Measurements from ENCODE around the gene PSMA6. TPM values are rescaled to one million over a fixed set of nuclear protein-coding genes. Genes with fewer than 3 reads are reported as not detected.

PSMA6 gene
- polyA plus RNA-seq, 2 of the 4 experiments (the other 2 are of a cell fraction) = 369 to 395 TPM

DNA sequence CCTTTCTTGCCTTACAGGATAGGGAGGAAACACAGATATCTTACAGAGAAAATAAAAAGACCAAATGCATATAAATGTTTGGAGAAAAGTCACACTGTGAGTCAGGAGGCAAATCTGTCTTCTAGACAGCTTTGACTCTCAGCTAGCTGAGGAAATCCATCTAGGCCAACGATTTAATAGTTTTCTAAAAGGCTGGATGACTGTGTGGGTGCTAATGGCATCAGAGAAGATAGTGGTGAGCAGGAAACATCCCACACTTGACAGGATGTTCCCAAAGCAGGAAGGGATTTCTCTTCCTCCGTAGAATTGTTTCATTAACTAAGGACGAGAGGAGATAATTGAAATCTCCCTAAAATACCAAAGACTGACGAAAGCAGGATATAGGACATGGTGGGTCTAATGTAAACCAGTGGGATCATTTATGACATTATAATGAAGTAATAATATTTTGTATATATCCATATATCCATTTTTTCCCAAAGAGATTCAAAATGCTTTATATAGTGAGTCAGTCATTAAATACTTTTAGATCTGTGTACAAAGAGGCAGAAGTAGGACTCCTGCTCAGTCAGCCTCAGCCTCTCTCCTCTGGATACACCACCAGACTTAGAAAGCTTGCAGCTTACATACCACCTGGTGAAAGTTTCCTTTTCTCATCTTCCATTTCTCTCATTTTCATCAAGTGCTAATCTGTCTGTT lies 44.3 kb upstream of the PSMA6 start:
- Histone ChIP-seq H3K4me3 (no peak overlapping the region), H3K4me2 (no peak overlapping the region), H3K4me1 (no peaks in the 10 kb centered on the region), H3K9me3 (no peaks in the 10 kb centered on the region), H3K27ac (no peak overlapping the region)
- 66% methylated on average over 4 of the region's 4 CpGs for WGBS (ENCODE audit: missing lambda C conversion rate)
- ChIA-PET CTCF (interaction anchor here (1.0 kb wide), 1 partner anchor 18 kb away, joined by 4 read pairs; no protein-coding TSS in a partner anchor), POLR2A (no interaction called here)
- DNase-seq (ENCODE audit: low read depth in 1 of 2, low spot score in 1 of 2) = no peak
- TF ChIP-seq HDAC2 (IDR thresholded peaks at IDR 0.05) = no peak
- no peak for TF ChIP-seq CHD4 (IDR thresholded peaks at IDR 0.05; ENCODE audit: borderline replicate concordance)
- TF ChIP-seq, protein P1, sequence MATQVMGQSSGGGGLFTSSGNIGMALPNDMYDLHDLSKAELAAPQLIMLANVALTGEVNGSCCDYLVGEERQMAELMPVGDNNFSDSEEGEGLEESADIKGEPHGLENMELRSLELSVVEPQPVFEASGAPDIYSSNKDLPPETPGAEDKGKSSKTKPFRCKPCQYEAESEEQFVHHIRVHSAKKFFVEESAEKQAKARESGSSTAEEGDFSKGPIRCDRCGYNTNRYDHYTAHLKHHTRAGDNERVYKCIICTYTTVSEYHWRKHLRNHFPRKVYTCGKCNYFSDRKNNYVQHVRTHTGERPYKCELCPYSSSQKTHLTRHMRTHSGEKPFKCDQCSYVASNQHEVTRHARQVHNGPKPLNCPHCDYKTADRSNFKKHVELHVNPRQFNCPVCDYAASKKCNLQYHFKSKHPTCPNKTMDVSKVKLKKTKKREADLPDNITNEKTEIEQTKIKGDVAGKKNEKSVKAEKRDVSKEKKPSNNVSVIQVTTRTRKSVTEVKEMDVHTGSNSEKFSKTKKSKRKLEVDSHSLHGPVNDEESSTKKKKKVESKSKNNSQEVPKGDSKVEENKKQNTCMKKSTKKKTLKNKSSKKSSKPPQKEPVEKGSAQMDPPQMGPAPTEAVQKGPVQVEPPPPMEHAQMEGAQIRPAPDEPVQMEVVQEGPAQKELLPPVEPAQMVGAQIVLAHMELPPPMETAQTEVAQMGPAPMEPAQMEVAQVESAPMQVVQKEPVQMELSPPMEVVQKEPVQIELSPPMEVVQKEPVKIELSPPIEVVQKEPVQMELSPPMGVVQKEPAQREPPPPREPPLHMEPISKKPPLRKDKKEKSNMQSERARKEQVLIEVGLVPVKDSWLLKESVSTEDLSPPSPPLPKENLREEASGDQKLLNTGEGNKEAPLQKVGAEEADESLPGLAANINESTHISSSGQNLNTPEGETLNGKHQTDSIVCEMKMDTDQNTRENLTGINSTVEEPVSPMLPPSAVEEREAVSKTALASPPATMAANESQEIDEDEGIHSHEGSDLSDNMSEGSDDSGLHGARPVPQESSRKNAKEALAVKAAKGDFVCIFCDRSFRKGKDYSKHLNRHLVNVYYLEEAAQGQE (IDR thresholded peaks at IDR 0.05) = no peak
- no peak for TF ChIP-seq EHMT2 (IDR thresholded peaks at IDR 0.05; ENCODE audit: low read depth)
- TF ChIP-seq ESRRA (IDR thresholded peaks at IDR 0.05; ENCODE audit: borderline replicate concordance, low read length) = no peak
- TF ChIP-seq RCOR1 (IDR thresholded peaks at IDR 0.05; ENCODE audit: low read depth, low read length) = no peak
- no peak for TF ChIP-seq CBX8 (IDR thresholded peaks at IDR 0.05)
- TF ChIP-seq RARB (CRISPR knock-in tag; IDR thresholded peaks at IDR 0.05) = no peak
- no peak for TF ChIP-seq POLR2AphosphoS2 (conservative IDR thresholded peaks at IDR 0.05; ENCODE audit: low read length)
- TF ChIP-seq ZFP36 (IDR thresholded peaks at IDR 0.05; ENCODE audit: borderline replicate concordance, partially characterized antibody) = no peak
- TF ChIP-seq, protein P2, sequence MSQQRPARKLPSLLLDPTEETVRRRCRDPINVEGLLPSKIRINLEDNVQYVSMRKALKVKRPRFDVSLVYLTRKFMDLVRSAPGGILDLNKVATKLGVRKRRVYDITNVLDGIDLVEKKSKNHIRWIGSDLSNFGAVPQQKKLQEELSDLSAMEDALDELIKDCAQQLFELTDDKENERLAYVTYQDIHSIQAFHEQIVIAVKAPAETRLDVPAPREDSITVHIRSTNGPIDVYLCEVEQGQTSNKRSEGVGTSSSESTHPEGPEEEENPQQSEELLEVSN (IDR thresholded peaks at IDR 0.05; ENCODE audit: borderline replicate concordance, low read depth) = no peak
- TF ChIP-seq, protein P3, sequence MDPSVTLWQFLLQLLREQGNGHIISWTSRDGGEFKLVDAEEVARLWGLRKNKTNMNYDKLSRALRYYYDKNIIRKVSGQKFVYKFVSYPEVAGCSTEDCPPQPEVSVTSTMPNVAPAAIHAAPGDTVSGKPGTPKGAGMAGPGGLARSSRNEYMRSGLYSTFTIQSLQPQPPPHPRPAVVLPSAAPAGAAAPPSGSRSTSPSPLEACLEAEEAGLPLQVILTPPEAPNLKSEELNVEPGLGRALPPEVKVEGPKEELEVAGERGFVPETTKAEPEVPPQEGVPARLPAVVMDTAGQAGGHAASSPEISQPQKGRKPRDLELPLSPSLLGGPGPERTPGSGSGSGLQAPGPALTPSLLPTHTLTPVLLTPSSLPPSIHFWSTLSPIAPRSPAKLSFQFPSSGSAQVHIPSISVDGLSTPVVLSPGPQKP (IDR thresholded peaks at IDR 0.05; ENCODE audit: low read depth, low read length) = no peak
- TF ChIP-seq BHLHE40 (IDR thresholded peaks at IDR 0.05; ENCODE audit: low read depth, low read length) = no peak
- TF ChIP-seq RAD21 (conservative IDR thresholded peaks at IDR 0.05 in 1 of 2, IDR thresholded peaks at IDR 0.05 in 1 of 2) = no peak
- TF ChIP-seq TP53 (CRISPR knock-in tag; IDR thresholded peaks at IDR 0.05) = no peak
- no peak for TF ChIP-seq HEYL (CRISPR knock-in tag; IDR thresholded peaks at IDR 0.05)
- TF ChIP-seq HOXA7 (CRISPR knock-in tag; IDR thresholded peaks at IDR 0.05) = no peak
- no peak for TF ChIP-seq FOSB (CRISPR knock-in tag; IDR thresholded peaks at IDR 0.05)
- TF ChIP-seq GATA3 (IDR thresholded peaks at IDR 0.05; ENCODE audit: borderline replicate concordance) = no peak
- no peak for ATAC-seq
- FAIRE-seq = no peak

DNA sequence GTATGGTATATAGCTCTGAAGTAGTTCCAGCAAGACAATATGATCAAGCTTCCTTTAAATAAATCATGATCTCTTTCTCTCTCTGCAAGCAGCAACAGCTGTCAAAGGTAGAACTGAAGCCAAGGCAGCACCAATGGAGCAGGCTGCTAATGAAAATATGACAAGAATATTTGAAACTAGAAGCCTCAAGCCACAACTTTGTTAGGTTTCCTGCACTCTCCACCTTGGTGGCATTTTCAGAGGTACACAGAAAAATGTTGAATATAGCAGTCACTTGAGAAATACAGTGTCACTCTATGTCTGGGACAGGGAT lies 43.8 kb upstream of the PSMA6 start:
- TF ChIP-seq, protein P4, sequence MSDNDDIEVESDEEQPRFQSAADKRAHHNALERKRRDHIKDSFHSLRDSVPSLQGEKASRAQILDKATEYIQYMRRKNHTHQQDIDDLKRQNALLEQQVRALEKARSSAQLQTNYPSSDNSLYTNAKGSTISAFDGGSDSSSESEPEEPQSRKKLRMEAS (IDR thresholded peaks at IDR 0.05) = no peak
- TF ChIP-seq PHF8 (IDR thresholded peaks at IDR 0.05; ENCODE audit: borderline replicate concordance, low read depth) = no peak
- no peak for TF ChIP-seq ZC3H11A (IDR thresholded peaks at IDR 0.05)
- TF ChIP-seq GATA3 (IDR thresholded peaks at IDR 0.05; ENCODE audit: borderline replicate concordance) = no peak
- no peak for TF ChIP-seq HOXB13 (CRISPR knock-in tag; IDR thresholded peaks at IDR 0.05; ENCODE audit: low read depth)
- TF ChIP-seq MAZ (IDR thresholded peaks at IDR 0.05; ENCODE audit: borderline replicate concordance, low read depth, low read length) = no peak
- TF ChIP-seq NFE2L2 (conservative IDR thresholded peaks at IDR 0.05; ENCODE audit: low read length) = no peak
- TF ChIP-seq CBX8 (IDR thresholded peaks at IDR 0.05) = no peak
- TF ChIP-seq BHLHE40 (IDR thresholded peaks at IDR 0.05; ENCODE audit: low read depth, low read length) = no peak
- TF ChIP-seq RARB (CRISPR knock-in tag; IDR thresholded peaks at IDR 0.05) = no peak
- TF ChIP-seq ESRRA (IDR thresholded peaks at IDR 0.05; ENCODE audit: borderline replicate concordance, low read length) = no peak
- TF ChIP-seq RNF2 (IDR thresholded peaks at IDR 0.05; ENCODE audit: borderline replicate concordance, low read depth) = no peak
- no peak for TF ChIP-seq POLR2AphosphoS2 (conservative IDR thresholded peaks at IDR 0.05; ENCODE audit: low read length)
- no peaks in the 10 kb centered on the region for H3K9me3 ChIP-seq
- H3K4me2 ChIP-seq = no peak overlapping the region
- ChIA-PET POLR2A (no interaction called here), CTCF (no interaction called here)
- H3K27ac ChIP-seq = no peak overlapping the region
- ATAC-seq (no peak), DNase-seq (ENCODE audit: low read depth in 1 of 2, low spot score in 1 of 2) (no peak), FAIRE-seq (no peak)
- H3K4me3 ChIP-seq = no peak overlapping the region
- H3K4me1 ChIP-seq = no peaks in the 10 kb centered on the region

All from A549 (cell line).